Measurements from ENCODE around the gene TBX4. TPM values are rescaled to one million over a fixed set of nuclear protein-coding genes. Genes with fewer than 3 reads are reported as not detected.

The TBX4 gene
- total RNA-seq, 2 donors from 2014 or later, result not detected

GRCh38 chr17:61450641-61451537 lies 1.3 kb upstream of the TBX4 start:
- DNase-seq, result peak; percentile 88
- Histone ChIP-seq H3K9me3 (ENCODE audit: control insufficient read depth, low read length) (no peaks in the 10 kb centered on the region), H3K27ac (ENCODE audit: low read depth, low read length) (no peak overlapping the region), H3K27me3 (ENCODE audit: control insufficient read depth, insufficient read depth, low read length, poor library complexity, severe bottlenecking) (peaks cover 95% of the 10 kb centered on the region), H3K4me3 (ENCODE audit: low read length) (no peak overlapping the region), H3K36me3 (ENCODE audit: control insufficient read depth, insufficient read depth, low read length) (no peaks in the 10 kb centered on the region), H3K4me1 (ENCODE audit: control insufficient read depth, insufficient read depth, low read length) (no peaks in the 10 kb centered on the region), H3K9ac (ENCODE audit: extremely low read depth, low read length, poor library complexity, severe bottlenecking) (no peak overlapping the region)
- WGBS, 2 experiments (ENCODE audit: insufficient coverage in 1 of 2, insufficient read length in 1 of 2), result 43 to 48% methylated on average over 6 to 19 of the region's 19 CpGs
- Mint-ChIP-seq H3K4me3 (peak overlapping the region; percentile 49), H3K4me1 (peaks cover 8% of the 10 kb centered on the region), H3K36me3 (ENCODE audit: low read depth) (no peaks in the 10 kb centered on the region), H3K27ac (no peak overlapping the region), H3K27me3 (ENCODE audit: insufficient read depth) (peaks cover 90% of the 10 kb centered on the region), H3K9me3 (no peaks in the 10 kb centered on the region)
- TF ChIP-seq, protein P1, sequence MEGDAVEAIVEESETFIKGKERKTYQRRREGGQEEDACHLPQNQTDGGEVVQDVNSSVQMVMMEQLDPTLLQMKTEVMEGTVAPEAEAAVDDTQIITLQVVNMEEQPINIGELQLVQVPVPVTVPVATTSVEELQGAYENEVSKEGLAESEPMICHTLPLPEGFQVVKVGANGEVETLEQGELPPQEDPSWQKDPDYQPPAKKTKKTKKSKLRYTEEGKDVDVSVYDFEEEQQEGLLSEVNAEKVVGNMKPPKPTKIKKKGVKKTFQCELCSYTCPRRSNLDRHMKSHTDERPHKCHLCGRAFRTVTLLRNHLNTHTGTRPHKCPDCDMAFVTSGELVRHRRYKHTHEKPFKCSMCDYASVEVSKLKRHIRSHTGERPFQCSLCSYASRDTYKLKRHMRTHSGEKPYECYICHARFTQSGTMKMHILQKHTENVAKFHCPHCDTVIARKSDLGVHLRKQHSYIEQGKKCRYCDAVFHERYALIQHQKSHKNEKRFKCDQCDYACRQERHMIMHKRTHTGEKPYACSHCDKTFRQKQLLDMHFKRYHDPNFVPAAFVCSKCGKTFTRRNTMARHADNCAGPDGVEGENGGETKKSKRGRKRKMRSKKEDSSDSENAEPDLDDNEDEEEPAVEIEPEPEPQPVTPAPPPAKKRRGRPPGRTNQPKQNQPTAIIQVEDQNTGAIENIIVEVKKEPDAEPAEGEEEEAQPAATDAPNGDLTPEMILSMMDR (conservative IDR thresholded peaks at IDR 0.05), result peak; percentile 61

- TF ChIP-seq, protein P1 (conservative IDR thresholded peaks at IDR 0.05), result no peak
- Mint-ChIP-seq H3K36me3 (ENCODE audit: low read depth) (no peaks in the 10 kb centered on the region), H3K4me1 (peaks cover 8% of the 10 kb centered on the region), H3K9me3 (no peaks in the 10 kb centered on the region), H3K4me3 (peak overlapping the region; percentile 49), H3K27me3 (ENCODE audit: insufficient read depth) (peaks cover 95% of the 10 kb centered on the region), H3K27ac (no peak overlapping the region)
- no peaks in the 10 kb centered on the region for H3K9me3 ChIP-seq (ENCODE audit: control insufficient read depth, low read length)
- 4 to 6% methylated on average over 24 to 75 of the region's 75 CpGs for WGBS, 2 experiments (ENCODE audit: insufficient coverage in 1 of 2, insufficient read length in 1 of 2)
- H3K27me3 ChIP-seq (ENCODE audit: control insufficient read depth, insufficient read depth, low read length, poor library complexity, severe bottlenecking), result peaks cover 96% of the 10 kb centered on the region
- H3K4me3 ChIP-seq (ENCODE audit: low read length), result peak overlapping the region; percentile 35
- H3K9ac ChIP-seq (ENCODE audit: extremely low read depth, low read length, poor library complexity, severe bottlenecking), result no peak overlapping the region
- H3K4me1 ChIP-seq (ENCODE audit: control insufficient read depth, insufficient read depth, low read length), result no peaks in the 10 kb centered on the region
- peak; percentile 89 for DNase-seq
- H3K27ac ChIP-seq (ENCODE audit: low read depth, low read length), result no peak overlapping the region
- no peaks in the 10 kb centered on the region for H3K36me3 ChIP-seq (ENCODE audit: control insufficient read depth, insufficient read depth, low read length)
Observed at GRCh38 chr17:61451538-61452300, 503 bp upstream of the TBX4 start.

DNA sequence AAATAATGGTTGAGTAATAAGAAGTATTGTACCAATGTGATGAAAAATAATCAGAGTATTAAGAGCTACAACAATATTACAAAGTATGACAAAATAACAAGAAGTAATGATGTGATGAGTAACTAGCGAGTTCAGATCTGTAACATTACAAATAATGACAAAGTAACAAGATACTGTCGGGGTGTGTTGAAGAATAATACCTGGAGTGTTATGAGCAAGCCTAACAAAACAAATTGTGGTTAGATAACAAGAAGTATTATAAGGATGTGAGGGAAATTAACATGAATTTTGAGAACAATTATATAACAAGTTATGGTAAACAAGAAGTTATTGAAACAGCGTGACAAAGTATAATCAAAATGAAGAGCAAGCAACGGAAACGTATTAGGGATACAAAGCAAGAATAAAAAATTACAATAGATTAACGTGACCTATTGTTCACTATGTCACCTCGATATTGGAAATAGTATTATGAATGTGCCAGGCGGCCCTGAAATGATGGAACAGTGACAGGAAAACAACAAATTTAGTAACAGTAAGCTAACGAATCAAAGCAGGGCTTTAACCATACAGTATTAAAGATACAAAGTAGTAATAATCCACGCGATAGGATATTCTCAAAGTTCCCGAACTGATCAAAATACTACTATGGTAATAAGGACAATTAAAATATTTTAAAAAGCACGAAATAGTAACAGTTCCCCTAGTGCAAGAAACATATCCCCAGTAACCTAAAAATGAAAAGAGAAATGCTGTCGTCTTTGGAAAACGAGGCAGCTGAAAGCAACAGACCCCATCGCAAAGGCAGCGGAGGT lies 1.6 kb downstream of the TBX4 start:
- Histone ChIP-seq H3K9me3 (ENCODE audit: control insufficient read depth, low read length) (no peaks in the 10 kb centered on the region), H3K27ac (ENCODE audit: low read depth, low read length) (no peak overlapping the region), H3K9ac (ENCODE audit: extremely low read depth, low read length, poor library complexity, severe bottlenecking) (no peak overlapping the region), H3K4me3 (ENCODE audit: low read length) (no peak overlapping the region), H3K27me3 (ENCODE audit: control insufficient read depth, insufficient read depth, low read length, poor library complexity, severe bottlenecking) (peaks cover 98% of the 10 kb centered on the region), H3K4me1 (ENCODE audit: control insufficient read depth, insufficient read depth, low read length) (peaks cover 4% of the 10 kb centered on the region), H3K36me3 (ENCODE audit: control insufficient read depth, insufficient read depth, low read length) (no peaks in the 10 kb centered on the region)
- TF ChIP-seq, protein P1 (conservative IDR thresholded peaks at IDR 0.05), result no peak
- 14 to 21% methylated on average over 7 to 16 of the region's 17 CpGs for WGBS, 2 experiments (ENCODE audit: insufficient coverage in 1 of 2, insufficient read length in 1 of 2)
- Mint-ChIP-seq H3K36me3 (ENCODE audit: low read depth) (no peaks in the 10 kb centered on the region), H3K27me3 (ENCODE audit: insufficient read depth) (peaks cover 97% of the 10 kb centered on the region), H3K4me1 (peaks cover 23% of the 10 kb centered on the region), H3K9me3 (no peaks in the 10 kb centered on the region), H3K4me3 (no peak overlapping the region), H3K27ac (no peak overlapping the region)
- no peak for DNase-seq

Data from endodermal cell (in vitro differentiated cells).